ENCODE data around the gene ZNF804B.

GRCh38 chr7:88760136-88760515, 626 bp downstream of the ZNF804B start:
- TF ChIP-seq CTCF (conservative IDR thresholded peaks at IDR 0.05; ENCODE audit: low read length) (no peak), EZH2phosphoT487 (IDR thresholded peaks at IDR 0.05; ENCODE audit: borderline replicate concordance) (no peak)

Measured in Loucy (cell line).